ENCODE results near the gene MYO5A.
A peak's percentile ranks its signal among the peaks of the same experiment; 100 is the strongest.

MYO5A gene

GRCh38 chr15:52329987-52330386 lies 198.7 kb downstream of the MYO5A start:
- DNase-seq (ENCODE audit: low read depth) = no peak

- no peak for DNase-seq (ENCODE audit: low read depth)
Observed at GRCh38 chr15:52329150-52329549, 199.5 kb downstream of the MYO5A start.

- no peak for DNase-seq (ENCODE audit: low read depth)
Observed at GRCh38 chr15:52328680-52329079, 200.0 kb downstream of the MYO5A start.

- DNase-seq (ENCODE audit: low read depth) = no peak
Observed at GRCh38 chr15:52326756-52327155, 201.9 kb downstream of the MYO5A start.

- no peak for DNase-seq (ENCODE audit: low read depth)
Observed at GRCh38 chr15:52324109-52324508, 204.6 kb downstream of the MYO5A start.

- DNase-seq (ENCODE audit: low read depth) = no peak
Observed at GRCh38 chr15:52318729-52319500, 209.8 kb downstream of the MYO5A start.

- no peak for DNase-seq (ENCODE audit: low read depth)
Observed at GRCh38 chr15:52317688-52318087, 211.0 kb downstream of the MYO5A start.

- DNase-seq (ENCODE audit: low read depth) = no peak
Observed at GRCh38 chr15:52317022-52317421, 211.7 kb downstream of the MYO5A start.

GRCh38 chr15:52309154-52309548 lies 219.5 kb downstream of the MYO5A start:
- DNase-seq (ENCODE audit: low read depth) = no peak

- no peak for DNase-seq (ENCODE audit: low read depth)
Observed at GRCh38 chr15:52308446-52309153, 220.1 kb downstream of the MYO5A start.

- no peak for DNase-seq (ENCODE audit: low read depth)
Observed at GRCh38 chr15:52307847-52308246, 220.8 kb downstream of the MYO5A start.

- peak; percentile 47 for DNase-seq (ENCODE audit: low read depth)
Observed at GRCh38 chr15:52306270-52306669, 222.4 kb downstream of the MYO5A start.

- no peak for DNase-seq (ENCODE audit: low read depth)
Observed at GRCh38 chr15:52303093-52303772, 225.4 kb downstream of the MYO5A start.

- no peak for DNase-seq (ENCODE audit: low read depth)
Observed at GRCh38 chr15:52301265-52301847, 227.3 kb downstream of the MYO5A start.

- DNase-seq (ENCODE audit: low read depth) = no peak
Observed at GRCh38 chr15:52295421-52296001, 233.2 kb downstream of the MYO5A start, which contains the start of gene MYO5C. Gene MYO5C (minus strand): TSS chr15:52295804. CDS start chr15:52295636, 168 bp downstream.

GRCh38 chr15:52294881-52295420 lies 233.7 kb downstream of the MYO5A start:
- no peak for DNase-seq (ENCODE audit: low read depth)

- DNase-seq (ENCODE audit: low read depth) = no peak
Observed at GRCh38 chr15:52292780-52293392, 235.8 kb downstream of the MYO5A start.

GRCh38 chr15:52291204-52291603 lies 237.5 kb downstream of the MYO5A start:
- no peak for DNase-seq (ENCODE audit: low read depth)

GRCh38 chr15:52290800-52291199 lies 237.9 kb downstream of the MYO5A start:
- DNase-seq (ENCODE audit: low read depth) = no peak

- DNase-seq (ENCODE audit: low read depth) = no peak
Observed at GRCh38 chr15:52290329-52290728, 238.4 kb downstream of the MYO5A start.

GRCh38 chr15:52289629-52290081 lies 239.0 kb downstream of the MYO5A start:
- no peak for DNase-seq (ENCODE audit: low read depth)

Measured in non-pigmented ciliary epithelial cell (primary cell).